ENCODE results near the gene CBFA2T2.

CBFA2T2 gene

GRCh38 chr20:33672426-33673113, 182.7 kb downstream of the CBFA2T2 start:
- no peak overlapping the region for H3K4me3 ChIP-seq (replicated peaks; ENCODE audit: low read depth, low read length)
- no peak for DNase-seq (ENCODE audit: extremely low read depth, insufficient read length)
- H3K27me3 ChIP-seq (replicated peaks; ENCODE audit: control insufficient read depth, insufficient read depth, low read length) = no peaks in the 10 kb centered on the region
- no peak for TF ChIP-seq CTCF (IDR thresholded peaks at IDR 0.05; ENCODE audit: insufficient read depth, low read length, poor library complexity, severe bottlenecking)
- peaks cover 2% of the 10 kb centered on the region for H3K36me3 ChIP-seq (ENCODE audit: control insufficient read depth, insufficient read depth, low read length)

GRCh38 chr20:33673114-33673409, 183.2 kb downstream of the CBFA2T2 start:
- no peak overlapping the region; the same call in 1 of the 2 replicates for H3K4me3 ChIP-seq (replicated peaks; ENCODE audit: low read depth, low read length)
- no peak for DNase-seq (ENCODE audit: extremely low read depth, insufficient read length)
- no peaks in the 10 kb centered on the region for H3K27me3 ChIP-seq (replicated peaks; ENCODE audit: control insufficient read depth, insufficient read depth, low read length)
- TF ChIP-seq CTCF (IDR thresholded peaks at IDR 0.05; ENCODE audit: insufficient read depth, low read length, poor library complexity, severe bottlenecking) = no peak
- peaks cover 4% of the 10 kb centered on the region for H3K36me3 ChIP-seq (ENCODE audit: control insufficient read depth, insufficient read depth, low read length)

DNA sequence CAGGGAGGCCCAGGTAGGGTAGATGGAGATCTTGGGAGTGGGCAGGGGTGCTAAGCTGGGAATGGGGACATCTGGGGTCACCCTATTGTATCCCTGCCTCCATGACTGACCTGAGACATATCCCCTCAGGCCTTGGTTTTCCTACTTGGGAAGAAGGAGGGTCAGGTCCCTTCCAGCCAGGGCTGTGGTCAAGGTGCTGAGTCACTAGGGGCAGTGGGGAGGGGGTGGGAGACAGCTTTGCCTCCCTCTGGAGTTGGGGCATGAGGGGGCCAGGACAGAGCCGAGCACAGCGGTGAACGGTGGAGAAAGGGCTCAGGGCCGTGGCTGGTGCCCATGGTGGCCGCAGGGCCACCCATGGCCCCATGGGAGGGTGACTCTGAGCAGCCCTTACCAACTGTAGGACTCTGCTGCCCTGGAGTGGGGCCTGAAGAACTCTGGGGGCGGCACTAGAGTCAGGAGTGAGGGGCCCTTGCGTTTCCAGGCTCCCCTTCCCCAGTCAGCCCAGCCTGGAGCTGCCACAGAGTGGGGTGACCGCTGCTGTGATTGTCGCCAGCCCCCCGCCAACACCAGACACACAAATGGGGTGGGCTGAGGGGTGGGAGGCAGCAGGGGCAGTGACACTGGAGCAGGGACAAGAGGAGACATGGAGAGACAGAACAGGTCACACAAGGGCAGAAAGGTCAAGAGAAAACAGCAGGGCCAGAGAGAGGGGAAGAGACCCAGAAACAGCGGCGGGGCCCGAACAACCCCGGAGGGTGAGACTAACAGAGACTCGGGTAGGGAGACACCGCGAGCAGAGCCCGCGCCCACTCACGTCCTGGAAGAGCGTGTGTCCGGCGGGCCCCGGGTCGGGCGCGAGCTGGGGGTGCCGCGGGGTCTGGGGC, 183.8 kb downstream of the CBFA2T2 start:
- Histone ChIP-seq H3K36me3 (ENCODE audit: control insufficient read depth, insufficient read depth, low read length) (peaks cover 6% of the 10 kb centered on the region), H3K27me3 (replicated peaks; ENCODE audit: control insufficient read depth, insufficient read depth, low read length) (no peaks in the 10 kb centered on the region), H3K4me3 (replicated peaks; ENCODE audit: low read depth, low read length) (peak overlapping the region; percentile 71)
- TF ChIP-seq CTCF (IDR thresholded peaks at IDR 0.05; ENCODE audit: insufficient read depth, low read length, poor library complexity, severe bottlenecking) = no peak
- DNase-seq (ENCODE audit: extremely low read depth, insufficient read length) = no peak

DNA sequence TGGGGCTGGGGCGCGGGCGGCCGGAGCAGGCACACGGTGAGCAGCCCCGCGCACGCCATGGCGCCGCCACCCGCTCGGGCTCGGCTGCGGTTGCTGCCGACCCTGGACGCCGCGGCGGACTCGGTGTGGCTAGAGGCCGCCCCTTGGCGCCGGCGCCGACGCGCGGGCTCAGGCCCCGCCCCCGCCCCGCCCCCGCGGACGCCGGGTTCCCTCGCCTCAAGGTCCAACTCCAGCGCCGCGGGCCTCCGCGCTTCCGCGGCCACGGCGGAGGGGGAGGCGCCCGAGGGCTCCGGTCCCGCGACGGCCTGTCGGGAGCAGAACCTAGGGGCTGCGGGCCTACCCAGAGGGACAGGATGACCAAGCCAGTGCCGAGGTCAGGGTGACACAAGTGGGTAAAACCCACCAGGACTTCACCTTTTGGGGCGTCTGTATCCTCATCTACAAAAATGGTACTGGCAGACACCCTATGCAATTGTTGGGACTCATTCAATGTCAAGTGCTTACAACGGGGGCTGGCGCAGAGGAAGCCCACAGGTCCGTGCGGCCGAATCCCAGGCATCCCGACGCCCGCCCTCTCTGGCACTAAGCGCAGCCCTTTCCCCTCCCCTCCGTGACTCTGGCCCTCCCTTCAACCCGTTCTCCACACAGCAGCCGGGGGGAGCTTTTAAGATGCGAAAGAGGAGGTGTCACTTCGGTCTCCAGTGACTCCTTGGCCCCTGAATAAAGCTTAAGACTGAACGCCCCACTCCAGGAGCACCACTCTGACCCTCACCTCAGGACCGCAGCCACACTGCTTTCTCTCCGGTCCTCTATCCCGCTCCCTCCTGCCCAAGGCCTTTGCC, 184.6 kb downstream of the CBFA2T2 start, which contains the start of gene NECAB3:
TSS of gene NECAB3 (minus strand) at position 135 of the 842 bp plus-strand sequence. CDS start at position 59, 76 bp downstream.
- DNase-seq (ENCODE audit: extremely low read depth, insufficient read length) = peak; percentile 79
- Histone ChIP-seq H3K27me3 (replicated peaks; ENCODE audit: control insufficient read depth, insufficient read depth, low read length) (no peaks in the 10 kb centered on the region), H3K4me3 (replicated peaks; ENCODE audit: low read depth, low read length) (peak within 1 kb of the TSS; percentile 71), H3K36me3 (ENCODE audit: control insufficient read depth, insufficient read depth, low read length) (peaks cover 6% of the 10 kb centered on the region)
- TF ChIP-seq CTCF (IDR thresholded peaks at IDR 0.05; ENCODE audit: insufficient read depth, low read length, poor library complexity, severe bottlenecking) = no peak

GRCh38 chr20:33675136-33675959, 185.5 kb downstream of the CBFA2T2 start:
- Histone ChIP-seq H3K36me3 (ENCODE audit: control insufficient read depth, insufficient read depth, low read length) (peaks cover 4% of the 10 kb centered on the region), H3K4me3 (replicated peaks; ENCODE audit: low read depth, low read length) (no peak overlapping the region; the same call in 1 of the 2 replicates), H3K27me3 (replicated peaks; ENCODE audit: control insufficient read depth, insufficient read depth, low read length) (no peaks in the 10 kb centered on the region)
- TF ChIP-seq CTCF (IDR thresholded peaks at IDR 0.05; ENCODE audit: insufficient read depth, low read length, poor library complexity, severe bottlenecking) = no peak
- no peak for DNase-seq (ENCODE audit: extremely low read depth, insufficient read length)

All from GM06990 (cell line).